Embryonic facial prominence (tissue), 1 donor: ENCODE measurements around the gene STXBP1.
A peak's percentile ranks its signal among the peaks of the same experiment; 100 is the strongest.

Experiments
- DNase-seq: peaks from one replicate; pipeline ENCODE4 v3.0.0-alpha.2; 2016; ENCODE audit errors: extremely low spot score

The STXBP1 gene

DNA sequence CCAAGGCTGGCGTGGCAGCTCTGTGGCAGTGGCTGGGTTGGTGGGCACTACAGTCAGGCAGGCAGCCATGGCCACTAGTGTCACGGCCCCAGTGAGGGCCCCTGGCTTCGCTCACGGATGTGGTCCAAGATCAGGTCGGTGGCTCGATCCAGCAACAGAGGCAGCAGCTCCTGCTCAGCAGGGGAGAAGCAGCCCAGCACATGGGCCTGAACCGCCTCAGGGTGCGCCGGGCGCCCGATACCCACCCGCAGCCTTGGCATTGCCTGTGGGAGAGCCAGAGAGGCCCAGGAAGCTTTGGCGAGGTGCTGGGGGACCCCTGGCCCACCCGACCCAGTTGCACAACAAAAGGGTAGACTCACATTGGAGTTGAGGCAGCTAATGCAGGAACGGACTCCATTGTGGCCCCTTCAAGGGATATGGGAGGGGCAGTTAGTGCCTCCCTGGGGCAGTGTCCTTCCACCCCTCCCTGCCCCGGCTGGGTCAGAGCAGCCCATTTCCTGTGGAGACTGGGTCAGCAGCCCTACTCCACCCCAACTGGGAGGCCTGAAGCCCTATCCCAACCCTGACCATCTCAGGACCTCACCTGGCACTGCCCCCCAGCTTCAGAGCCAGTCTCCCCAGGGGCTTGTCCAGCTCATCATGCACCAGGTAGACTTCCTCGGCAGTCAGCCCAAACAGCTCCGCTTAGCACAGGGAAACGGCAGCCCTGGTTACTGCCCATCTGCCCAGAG lies 102.1 kb downstream of the STXBP1 start:
- no peak for DNase-seq

DNA sequence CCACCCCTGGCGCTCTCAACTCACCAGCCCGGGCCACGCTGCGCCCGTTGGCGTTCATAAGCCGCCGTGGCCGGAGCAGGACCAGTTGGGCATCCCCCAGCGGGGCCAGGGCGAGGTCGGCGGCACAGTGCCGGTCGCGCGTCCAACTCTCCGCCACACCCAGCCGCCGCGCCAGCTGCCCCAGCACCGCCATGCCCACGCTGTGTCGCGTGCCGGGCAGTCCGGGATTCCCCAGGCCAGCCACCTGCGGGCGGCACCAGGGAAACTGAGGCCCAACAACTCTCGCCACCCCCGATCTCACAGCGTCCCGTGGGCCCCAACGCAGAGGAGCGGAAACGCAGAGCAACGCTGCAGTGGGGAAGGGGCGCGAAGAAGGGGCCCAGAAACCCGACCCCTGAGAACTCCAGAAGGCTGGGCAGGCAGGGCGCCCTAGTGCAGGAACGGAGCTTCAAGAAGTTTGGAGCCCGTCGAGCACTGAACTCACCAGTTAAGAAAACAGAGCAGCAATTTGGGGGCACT lies 102.9 kb downstream of the STXBP1 start:
- DNase-seq: no peak

DNA sequence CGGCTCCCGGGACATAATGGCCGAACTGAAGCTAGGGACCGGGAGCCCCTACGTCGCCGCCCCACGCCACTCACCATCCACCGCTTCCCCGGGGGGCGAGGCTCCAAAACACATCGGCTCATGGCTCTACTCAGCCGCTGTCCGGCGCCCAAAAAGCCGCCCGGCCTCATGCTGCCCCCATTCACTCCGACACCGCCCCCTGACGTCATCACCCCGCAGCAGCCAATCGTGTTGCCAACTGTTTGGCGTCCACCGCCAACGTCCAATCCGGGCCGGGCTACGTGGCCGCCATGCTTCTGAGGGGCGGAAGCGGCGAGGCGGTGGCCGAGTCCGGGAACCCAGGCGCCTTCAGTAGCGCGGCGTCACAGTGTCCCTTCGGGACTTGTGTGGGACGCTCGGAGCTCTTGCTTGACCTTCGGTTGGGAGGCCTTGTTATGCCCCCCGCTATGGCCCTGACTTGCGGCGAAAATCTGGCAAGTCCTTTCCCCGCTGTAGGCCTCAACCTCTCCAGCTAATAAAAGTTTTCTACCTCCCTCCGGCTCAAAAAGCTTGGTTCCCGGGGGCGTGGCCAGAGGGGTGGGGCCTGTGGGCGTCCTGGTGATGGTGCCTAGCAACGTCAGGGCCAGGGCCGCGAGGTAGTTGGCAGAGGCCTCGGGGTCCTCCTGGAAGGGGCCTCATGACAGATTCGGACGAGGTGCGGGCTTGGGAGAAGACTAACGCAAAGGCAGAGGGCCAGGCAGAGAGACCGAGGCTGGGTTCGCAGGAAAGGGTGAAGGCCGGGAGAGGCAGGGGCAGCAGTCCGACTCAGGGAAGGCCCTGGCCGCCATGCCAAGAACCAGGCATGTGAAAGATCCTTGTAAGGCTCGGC lies 103.6 kb downstream of the STXBP1 start, which contains the start of the genes PTRH1 and TTC16:
PTRH1 (minus strand) TSS at position 194 of the 868 bp plus-strand sequence; CDS start at position 170, 24 bp downstream.
TTC16 (plus strand) TSS at position 610 of the 868 bp plus-strand sequence; CDS start at position 677, 67 bp downstream.
- peak; percentile 93 for DNase-seq

DNA sequence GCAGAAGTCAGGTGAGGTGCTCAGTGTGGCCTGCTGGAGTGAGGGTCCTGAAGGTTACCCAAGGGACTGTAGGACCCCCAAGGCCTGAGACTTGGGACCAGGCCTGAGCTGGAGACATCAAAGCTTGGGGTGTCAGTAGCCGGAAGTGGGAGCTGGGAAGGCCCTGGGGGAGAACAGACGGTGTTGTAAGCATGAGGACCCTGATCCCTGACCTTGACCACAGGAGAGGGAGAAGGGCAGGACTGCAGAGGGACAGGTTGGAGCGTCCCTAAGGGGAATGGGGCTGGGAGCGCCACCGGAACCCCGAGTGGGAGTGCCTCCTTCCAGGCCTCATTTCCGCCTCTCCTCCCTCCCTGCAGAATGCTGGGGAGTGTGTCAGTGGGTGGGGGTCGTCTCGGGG lies 104.3 kb downstream of the STXBP1 start:
- DNase-seq: no peak

DNA sequence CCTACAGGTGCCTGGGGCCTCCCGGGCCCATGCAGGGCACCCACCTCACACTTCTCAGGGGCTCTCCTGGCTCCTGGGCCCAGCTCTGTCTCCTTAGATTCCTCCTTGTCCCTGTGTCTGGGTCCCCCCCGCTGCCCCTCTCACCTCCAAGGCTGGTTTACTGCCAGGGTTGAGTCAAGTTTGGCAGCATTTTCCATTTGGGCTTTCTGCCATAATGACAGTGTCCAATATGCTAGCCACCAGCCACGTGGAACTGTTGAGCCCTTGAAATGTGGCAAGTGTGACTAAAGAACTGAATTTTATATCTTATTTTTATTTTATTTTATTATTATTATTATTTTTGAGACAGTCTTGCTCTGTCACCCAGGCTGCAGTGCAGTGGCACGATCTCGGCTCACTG lies 105.7 kb downstream of the STXBP1 start:
- DNase-seq: no peak

DNA sequence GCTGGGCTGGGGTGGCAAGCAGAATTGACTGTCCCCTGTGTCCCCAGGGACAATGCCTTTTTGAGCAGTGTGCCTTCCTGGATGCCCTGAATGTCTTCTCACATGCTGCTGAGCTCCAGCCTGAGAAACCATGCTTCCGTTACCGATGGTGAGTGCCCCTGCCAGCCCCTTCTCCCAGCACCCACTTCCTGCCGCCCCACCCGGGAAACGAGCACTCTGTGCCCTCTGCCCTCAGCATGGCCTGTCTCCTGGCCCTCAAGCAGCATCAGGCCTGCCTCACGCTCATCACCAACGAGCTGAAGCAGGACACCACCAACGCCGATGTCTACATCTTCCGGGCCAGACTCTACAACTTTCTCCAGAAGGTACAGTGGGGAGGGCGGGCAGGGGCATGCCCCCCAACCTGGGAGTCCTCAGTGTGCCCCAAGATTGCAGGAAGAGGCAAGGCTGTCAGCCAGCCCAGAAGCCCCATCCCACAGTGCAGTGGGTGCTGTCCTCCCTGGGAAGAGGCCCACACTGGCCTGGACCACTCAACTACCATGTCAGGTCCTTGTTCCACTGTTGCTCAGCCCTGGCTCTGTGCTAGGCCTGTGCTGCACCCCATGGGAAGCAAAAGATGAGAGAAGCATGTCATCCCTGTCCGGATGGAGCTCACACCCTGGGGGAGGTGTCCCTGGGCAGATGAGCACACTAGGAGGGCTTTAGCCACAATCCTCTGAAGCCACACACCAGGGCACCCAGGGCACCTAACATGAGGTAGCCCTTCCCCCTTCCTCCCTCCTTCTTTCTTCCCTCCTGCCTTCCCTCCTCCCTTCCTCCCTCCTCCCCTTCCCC lies 108.2 kb downstream of the STXBP1 start:
- DNase-seq: no peak

DNA sequence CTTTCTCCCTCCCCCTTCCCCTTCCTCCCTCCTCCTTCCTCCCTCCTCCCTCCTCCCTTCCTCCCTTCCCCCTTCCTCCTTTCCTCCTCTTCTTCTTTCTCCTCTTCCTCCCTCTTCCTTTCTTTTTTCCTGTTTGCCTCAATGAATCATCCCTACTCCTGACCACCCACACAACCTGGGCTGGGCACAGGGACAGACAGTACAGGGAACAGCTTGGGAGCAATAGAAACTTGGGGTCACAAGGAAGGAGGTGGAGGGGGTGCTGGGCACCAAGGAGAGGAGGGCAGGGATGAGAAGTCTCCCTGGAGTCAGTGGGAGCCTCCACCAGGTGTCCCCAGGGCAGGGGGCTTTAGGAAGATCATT lies 108.8 kb downstream of the STXBP1 start:
- no peak for DNase-seq

DNA sequence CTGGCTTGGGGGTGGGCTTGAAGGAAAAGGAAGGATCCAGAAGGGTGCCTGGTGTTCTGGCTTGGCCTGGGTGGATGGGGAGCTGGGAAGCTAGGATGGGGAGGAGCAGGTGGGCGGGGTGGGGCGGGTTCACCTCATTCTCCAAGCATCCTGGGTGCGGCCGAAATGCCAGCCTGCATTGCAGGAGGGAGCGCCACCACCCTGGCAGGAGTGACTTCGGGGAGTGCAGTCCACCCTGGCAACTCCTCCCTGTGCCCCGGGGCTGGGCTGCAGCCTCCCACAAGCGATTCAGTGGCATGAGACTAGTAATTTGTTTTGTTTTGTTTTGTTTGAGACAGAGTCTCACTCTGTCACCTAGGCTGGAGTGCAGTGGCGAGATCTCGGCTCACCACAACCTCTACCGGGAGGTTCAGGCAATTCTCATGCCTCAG lies 109.3 kb downstream of the STXBP1 start:
- DNase-seq: no peak

DNA sequence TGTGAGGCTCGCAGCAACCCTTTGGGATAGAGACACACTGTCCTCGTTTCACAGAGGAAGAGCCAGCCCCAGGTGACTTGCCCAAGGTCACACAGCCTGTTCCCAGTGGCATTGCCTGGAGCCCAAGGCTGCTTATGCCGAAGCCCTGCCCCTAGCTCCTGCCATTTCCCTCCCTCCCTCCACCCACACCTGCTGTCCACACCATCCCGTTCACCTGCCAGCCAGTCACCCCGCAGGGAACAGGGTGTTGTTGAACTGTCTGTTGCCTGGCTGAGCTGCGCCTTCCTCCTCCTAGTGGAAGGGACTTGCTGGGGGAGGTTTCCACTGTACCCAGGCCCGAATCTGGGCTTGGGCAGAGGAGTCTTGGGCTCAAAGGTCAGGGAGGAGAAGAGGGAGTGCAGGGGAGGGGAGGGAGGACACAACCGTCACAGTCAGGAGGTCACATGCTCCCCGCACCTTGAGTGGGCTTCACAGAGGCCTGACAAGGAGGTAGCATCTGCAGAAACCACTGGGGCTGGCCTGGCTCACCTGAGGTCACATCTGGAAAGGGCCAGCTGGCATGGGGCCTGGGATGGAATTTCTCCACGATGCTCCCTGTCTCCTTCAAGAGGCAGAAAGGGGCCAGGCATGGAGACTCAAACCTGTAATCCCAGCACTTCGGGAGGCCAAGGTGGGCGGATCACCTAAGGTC lies 110.1 kb downstream of the STXBP1 start:
- DNase-seq: no peak

DNA sequence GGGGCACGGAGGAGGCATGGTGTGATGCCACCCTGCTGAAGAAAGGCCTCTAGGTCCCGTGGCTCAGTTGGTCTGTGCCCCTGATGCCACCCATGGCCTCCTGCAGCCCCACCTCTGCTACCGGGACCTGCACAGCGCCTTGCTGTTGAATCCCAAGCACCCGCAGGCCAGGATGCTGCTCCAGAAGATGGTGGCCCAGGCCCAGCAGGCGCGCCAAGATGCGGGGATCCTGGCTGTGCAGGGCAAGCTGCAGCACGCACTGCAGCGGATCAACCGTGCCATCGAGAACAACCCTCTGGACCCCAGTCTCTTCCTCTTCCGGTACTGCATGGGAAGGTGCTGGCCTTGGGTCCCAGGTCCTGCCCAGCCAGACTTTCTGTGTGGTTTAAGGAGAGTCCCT lies 110.9 kb downstream of the STXBP1 start:
- no peak for DNase-seq

DNA sequence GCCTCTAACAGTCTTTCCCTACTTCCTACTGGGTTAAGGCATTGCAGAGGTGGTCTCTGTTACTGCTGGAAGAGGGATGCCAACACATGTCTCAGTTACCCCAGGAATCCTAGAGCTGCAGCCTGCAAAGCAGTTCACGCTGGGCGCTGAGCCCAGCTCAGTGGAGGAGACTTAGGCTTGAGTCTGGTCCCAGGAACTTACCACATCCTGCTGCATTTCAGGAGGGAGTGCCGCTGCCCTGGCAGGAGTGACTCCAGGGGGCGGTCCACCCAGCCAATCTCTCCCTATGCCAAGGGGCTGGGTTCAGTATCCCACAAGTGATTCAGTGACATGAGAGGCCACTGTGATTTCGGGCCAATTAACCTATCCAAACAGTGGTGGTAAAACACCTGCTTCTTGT lies 111.4 kb downstream of the STXBP1 start:
- DNase-seq: no peak

DNA sequence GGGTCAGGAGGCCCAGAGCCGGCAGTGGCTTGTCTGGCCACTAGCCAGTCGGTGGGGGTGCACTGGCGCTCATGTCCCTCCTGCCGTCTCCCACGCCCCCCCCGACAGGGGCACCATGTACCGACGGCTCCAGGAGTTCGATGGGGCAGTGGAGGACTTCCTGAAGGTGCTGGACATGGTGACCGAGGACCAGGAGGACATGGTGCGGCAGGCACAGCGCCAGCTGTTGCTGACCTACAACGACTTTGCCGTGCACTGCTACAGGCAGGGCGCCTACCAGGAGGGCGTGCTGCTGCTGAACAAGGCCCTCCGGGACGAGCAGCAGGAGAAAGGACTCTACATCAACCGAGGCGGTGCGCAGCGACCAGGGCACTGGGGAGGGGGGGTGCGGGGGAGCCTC lies 111.9 kb downstream of the STXBP1 start:
- DNase-seq: no peak

DNA sequence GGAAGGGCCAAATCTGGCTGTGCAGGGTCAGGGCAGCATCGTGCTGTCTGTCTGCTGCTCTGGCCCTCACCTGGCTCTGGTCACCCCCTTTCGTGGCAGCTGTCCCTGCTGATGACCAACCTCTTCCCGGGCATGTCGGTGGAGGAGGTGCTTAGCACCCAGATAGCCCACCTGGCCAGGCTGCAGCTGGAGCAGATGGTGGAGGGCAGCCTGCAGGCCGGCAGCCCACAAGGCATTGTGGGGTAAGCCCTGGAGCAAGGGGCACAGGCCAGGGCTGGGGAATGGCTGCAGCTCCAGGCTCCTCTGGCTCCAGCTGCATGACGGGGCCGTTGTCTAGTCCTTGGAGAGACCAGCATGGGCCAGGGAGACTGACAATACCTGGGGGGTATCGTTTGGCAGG lies 114.8 kb downstream of the STXBP1 start:
- DNase-seq: no peak

DNA sequence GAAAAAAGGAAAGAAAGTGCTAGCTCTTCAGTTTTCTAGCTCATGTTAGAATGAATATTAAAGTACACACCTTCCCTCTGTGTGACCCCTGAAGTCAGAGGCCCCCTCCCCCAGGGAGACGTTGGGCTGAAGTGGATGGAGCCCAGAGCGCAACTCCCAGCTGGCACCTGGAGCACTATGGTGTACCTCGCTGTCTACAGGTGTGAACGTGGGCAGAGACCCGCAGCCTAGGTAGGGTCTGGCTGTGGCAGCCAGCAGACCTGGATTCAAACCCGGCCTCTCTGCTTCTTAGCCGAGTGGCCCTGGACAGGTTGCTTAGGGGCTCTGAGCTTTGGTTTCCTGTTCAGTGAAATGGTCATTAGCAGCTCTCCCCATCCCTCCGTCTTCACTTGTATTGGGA lies 116.7 kb downstream of the STXBP1 start:
- no peak for DNase-seq

DNA sequence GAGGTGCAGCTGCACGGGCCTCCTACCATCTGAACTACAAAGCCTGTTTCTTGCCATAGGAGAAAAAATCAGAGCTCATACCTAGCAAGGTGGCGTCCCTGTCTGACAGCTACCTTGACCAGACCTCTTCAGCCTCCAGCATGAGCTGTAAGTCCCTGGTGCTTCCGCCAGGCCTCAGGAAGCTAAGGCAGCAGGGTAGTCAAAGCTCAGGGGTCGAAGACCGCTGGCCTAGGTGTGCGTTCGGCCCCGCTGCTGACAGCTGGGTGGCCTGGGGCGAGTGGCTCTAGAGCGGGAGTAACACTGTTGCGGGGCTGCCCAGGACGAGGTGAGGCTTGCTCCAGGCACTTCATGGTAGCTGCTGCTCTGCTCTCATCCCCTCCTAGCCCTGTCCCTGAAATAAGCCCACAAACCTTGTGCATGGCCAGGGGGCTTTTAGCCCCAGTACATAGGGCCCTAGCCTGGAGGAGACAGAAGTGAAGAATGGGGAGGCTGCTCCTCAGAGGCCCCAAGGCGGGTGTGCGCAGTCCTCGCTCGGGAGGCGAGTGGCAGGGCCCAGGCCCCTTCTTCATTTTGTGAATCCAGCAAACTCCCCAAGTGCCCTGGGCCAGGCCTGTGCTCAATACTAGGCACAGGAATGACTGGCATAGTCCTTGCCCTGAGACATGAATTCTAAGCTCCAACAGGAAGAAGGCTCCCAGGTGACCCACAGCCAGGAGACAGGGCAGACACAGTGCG lies 117.6 kb downstream of the STXBP1 start:
- DNase-seq: no peak

DNA sequence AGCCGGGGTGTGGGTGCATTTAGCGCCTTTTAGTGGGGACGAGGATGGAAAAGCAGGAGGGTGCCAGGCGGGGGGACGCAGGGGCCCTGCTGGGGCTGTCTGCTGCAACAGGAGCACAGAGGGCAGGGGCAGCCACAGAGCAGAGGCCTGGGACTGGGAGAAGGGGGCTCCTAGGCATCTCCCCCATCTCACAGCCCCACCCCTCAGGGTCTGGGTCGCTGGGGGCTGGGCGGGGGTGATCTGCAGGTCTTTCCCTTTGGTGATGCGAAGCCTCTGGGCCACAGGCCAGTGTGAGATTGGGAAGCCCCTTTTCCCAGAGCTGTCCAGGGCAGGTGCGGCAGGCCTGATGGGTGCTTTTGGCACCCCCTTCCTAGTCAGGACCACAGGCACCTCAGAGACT lies 118.2 kb downstream of the STXBP1 start:
- DNase-seq: no peak

DNA sequence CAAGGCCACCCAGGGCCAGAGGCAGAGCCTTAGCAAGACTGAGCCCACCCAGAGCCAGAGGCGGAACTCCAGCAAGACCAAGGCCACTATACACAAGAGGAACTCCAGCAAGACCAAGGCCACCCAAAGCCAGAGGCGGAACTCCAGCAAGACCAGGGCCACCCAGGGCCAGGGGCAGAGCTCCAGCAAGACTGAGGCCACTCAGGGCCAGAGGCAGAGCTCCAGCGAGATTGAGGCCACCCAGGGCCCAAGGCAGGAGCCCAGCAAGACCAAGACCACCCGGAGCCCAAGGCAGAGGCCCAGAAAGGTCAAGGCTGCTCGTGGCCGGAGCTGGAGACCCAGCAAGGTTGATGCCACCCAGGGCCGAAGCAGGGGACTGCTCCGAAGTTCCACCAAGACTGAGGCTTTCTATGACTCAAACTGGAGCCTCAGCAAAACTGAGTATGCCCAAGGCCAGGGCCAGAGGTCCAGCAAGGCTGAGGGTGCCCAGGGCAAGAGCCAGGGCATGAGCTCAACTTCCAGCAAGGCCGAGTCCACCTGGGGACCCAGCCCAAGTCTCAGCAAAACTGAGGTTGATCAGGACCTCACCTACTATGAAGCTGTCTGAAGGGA lies 118.8 kb downstream of the STXBP1 start:
- DNase-seq: no peak

DNA sequence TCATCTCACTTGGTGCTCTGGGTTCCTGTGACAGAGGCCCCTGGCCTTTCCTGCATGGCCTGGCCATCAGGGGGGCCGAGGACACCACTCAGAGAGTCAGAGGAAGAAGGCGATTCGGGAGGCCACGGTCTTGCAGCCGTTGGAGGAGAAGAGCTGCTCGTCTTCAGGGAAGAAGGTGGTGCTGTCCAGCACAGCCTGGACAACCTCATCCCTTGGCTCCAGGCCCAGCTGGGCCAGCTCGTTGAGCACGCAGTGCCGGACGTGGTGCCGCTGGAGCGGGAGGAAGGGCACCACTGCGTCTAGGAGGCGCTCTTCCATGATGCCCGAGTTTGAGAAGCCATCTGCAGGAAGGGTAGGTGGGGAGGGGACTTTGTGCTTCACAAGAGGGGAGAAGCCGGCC lies 119.9 kb downstream of the STXBP1 start:
- no peak for DNase-seq

DNA sequence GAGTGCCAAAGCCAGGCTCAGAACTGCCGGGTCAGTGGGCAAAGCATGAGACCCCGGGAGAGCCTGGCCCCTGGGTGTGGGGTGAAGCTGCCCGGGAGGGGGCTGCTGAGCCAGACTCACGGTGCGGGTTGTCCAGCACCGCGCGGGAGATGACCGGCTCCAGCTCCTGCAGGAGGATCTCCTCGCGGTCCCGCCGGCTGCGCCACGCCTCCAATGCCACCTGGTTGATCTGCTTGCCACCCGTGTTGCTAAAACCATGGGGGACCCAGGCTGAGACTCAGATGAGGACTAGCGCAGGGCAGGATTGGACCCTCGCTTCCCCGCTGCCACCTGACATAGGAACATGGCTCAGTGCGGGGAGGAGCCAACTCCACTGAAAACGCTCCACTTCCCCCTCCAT lies 120.4 kb downstream of the STXBP1 start:
- DNase-seq: no peak

DNA sequence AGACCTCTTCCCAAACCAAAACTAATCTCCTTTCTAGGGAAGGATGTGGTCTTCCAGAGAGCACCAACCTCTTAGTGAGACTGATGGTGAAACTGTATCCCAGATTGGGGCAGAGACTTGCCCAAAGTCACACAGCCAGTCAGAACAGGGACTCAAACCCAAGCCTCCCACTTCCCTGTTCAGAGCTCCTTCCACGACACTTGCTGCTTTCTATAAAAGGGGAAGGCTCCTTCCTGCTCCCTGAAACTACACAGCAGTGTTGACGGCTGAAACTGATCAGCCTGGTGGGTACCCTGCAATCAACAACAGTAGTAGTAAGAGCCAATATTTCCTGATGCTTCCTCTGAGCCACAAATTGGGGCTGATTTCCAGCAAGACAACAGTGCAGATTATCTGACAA lies 121.5 kb downstream of the STXBP1 start:
- no peak for DNase-seq
